GM12873 (cell line): ENCODE measurements around the gene WDR7.

Experiments used
- TF ChIP-seq, protein P1 (sequence below): IDR thresholded peaks from 2 replicates; pipeline ENCODE4 v1.5.1; 2012; ENCODE audit warnings: low read depth, mild to moderate bottlenecking, moderate library complexity, low read length, control low read depth; ENCODE audit not compliant: insufficient read depth; ENCODE audit errors: missing control alignments

Gene WDR7

GRCh38 chr18:56799756-56800155 is 148.6 kb downstream of the WDR7 start:
- TF ChIP-seq, protein P1, sequence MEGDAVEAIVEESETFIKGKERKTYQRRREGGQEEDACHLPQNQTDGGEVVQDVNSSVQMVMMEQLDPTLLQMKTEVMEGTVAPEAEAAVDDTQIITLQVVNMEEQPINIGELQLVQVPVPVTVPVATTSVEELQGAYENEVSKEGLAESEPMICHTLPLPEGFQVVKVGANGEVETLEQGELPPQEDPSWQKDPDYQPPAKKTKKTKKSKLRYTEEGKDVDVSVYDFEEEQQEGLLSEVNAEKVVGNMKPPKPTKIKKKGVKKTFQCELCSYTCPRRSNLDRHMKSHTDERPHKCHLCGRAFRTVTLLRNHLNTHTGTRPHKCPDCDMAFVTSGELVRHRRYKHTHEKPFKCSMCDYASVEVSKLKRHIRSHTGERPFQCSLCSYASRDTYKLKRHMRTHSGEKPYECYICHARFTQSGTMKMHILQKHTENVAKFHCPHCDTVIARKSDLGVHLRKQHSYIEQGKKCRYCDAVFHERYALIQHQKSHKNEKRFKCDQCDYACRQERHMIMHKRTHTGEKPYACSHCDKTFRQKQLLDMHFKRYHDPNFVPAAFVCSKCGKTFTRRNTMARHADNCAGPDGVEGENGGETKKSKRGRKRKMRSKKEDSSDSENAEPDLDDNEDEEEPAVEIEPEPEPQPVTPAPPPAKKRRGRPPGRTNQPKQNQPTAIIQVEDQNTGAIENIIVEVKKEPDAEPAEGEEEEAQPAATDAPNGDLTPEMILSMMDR: no peak

DNA sequence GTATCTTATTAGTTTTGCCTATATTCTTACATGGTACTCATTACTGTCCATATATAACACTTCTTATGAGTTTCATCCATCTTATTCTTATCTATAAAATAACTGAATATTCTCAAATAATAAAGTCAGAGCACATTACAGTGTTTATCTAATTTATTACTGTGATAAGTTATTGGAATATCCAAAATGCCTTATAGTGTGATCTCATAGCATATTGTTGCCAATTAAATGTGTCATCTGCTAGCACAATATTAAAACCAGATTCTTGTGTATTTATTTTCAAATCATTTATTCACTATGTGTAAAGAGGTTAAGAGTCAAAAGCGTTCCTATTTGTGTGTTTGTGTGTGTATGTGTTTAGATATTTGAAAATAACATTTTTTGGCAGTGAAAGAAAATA is 151.9 kb downstream of the WDR7 start:
- TF ChIP-seq, protein P1: no peak

- TF ChIP-seq, protein P1: no peak
Measured at GRCh38 chr18:56804395-56804794, 153.2 kb downstream of the WDR7 start.

GRCh38 chr18:56807901-56808300 is 156.7 kb downstream of the WDR7 start:
- TF ChIP-seq, protein P1: no peak

DNA sequence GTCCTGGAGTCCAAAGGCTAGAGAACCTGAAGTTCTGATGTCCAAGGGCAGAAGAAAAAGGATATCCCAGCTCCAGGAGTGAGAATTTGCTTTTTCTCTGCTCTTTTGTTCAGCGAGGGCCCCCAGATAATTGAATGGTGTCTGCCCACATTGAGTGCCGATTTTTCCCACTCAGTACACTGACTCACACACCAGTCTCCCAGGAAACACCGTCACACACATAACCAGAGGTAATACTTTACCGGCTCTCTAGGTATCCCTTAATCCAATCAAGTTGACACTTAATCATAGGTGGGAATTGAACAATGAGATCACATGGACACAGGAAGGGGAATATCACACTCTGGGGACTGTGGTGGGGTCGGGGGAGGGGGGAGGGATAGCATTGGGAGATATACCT is 161.5 kb downstream of the WDR7 start:
- TF ChIP-seq, protein P1: no peak

DNA sequence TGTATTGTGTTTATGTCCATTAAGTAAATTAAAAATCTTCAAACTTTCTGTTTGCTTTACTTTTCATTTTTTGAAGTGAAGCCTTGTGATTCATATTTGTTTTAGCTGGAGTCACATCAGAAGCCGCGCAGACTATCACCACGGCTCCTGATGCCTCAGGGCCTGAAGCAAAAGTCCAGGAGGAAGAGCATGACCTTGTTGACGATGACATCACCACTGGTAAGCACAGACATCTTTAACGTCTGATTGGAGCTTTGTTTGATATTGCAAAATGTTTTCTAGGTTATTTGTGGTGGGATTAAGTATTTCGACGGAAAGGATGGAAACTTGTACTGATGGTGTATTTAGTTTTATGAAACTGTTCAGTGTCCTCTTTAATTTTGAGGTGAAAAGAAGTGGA is 164.8 kb downstream of the WDR7 start:
- TF ChIP-seq, protein P1: no peak

GRCh38 chr18:56823986-56824565 is 172.9 kb downstream of the WDR7 start:
- TF ChIP-seq, protein P1: no peak

DNA sequence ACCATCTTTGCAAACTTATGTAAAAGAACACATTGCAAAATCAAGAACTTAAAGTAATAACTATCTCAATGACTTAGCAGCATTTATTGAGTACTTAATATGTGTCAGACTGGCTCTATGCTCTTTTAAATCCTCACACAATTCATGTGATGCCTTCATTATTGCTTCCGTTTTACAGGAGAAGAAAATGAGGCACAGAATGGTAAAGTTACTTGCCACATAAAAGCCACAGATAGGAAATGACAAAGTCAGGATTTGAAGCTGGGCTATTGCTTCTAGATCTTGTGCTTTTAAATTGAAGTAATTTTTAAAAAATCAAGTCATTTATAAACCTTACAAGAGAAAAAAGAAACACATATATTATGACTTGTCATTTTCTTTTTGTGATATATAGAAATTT is 174.2 kb downstream of the WDR7 start:
- TF ChIP-seq, protein P1: no peak
